CD4-positive, alpha-beta T cell treated with Interleukin-17A for 4 hours (primary cell): ENCODE results near the gene NUBP1.
"Not testable (repeated sequence)": the region's sequence is repeated elsewhere in the genome, so short reads cannot be mapped to it uniquely, and the experiment has no call there.

Source experiments
- DNase-seq: peaks from one replicate; pipeline ENCODE4 v3.0.0-alpha.2; 2020; ENCODE audit warnings: mixed read lengths

The NUBP1 gene

GRCh38 chr16:10752843-10753523 lies 9.3 kb downstream of the NUBP1 start:
- DNase-seq: no peak

GRCh38 chr16:10753670-10754069 lies 10.0 kb downstream of the NUBP1 start:
- no peak for DNase-seq

DNA sequence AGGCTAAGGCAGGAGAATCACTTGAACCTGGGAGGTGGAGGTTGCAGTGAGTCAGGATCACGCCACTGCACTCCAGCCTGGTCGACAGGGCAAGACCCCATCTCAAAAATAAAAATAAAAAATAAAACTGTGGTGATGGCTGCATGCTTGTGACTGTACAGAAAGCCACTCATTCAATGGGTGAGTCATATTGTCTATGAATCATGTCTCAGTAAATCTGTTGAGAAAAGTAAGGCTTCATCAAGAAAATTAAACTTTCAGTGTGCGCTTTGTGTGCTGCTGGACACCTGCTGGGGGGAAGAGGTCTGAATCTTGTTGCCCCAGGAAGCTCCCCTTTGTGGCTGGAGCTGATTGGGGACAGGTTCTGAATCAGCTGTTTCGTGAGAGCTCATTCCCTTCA lies 11.3 kb downstream of the NUBP1 start:
- no peak for DNase-seq

DNA sequence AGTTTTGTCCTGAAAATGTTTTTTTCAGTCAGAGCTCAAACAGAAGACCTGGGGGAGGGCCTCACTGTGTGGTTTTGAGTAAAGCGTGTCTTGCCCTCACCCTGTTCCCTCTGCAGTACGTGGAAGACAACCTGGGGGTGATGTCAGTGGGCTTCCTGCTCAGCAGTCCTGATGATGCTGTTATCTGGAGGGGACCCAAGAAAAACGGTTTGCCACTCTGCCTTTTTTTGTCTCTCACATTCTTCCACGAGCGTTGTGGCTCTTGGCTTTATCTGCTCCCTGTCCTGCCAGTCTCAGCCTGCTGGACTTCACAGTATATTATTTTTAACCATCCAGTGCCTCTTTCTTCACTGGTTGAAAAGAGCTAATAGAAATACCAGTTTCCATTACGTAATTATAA lies 12.9 kb downstream of the NUBP1 start:
- DNase-seq: no peak

DNA sequence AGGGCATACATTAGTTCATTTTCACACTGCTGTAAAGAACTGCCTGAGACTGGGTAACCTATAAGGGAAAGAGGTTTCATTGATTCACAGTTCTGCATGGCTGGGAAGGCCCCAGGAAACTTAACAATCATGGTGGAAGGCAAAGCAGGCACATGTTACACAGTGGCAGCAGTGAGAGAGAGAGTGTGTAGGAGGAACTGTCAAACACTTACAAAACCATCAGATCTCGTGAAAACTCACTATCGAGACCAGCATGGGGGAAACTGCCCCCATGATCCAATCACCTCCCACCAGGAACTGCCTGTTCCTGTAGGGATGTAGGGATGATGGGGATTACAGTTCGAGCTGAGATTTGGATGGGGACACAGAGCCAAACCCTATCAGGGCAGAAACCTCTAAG lies 17.2 kb downstream of the NUBP1 start:
- DNase-seq: no peak

GRCh38 chr16:10761373-10761772 lies 17.7 kb downstream of the NUBP1 start:
- no peak for DNase-seq

- no peak for DNase-seq
Measured at GRCh38 chr16:10762336-10763016, 18.8 kb downstream of the NUBP1 start.

DNA sequence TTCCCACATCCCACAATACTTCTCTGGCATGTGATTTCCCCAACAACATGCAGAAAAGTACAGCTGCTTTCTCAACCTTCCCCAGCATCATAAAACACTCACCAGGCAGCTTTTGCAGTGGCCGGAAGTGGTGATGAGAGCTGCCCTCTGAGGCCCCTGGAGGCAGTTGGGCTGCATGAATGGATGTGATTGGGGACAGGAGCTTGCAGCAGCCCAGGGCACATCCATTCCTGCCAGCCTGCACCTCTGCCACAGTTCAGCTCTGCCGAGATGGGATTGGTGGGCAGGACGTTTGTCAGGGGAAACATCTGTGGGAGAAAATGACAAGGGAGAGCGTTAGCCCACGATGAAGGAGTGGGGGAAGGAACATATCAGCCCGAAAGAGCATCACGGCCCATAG lies 19.8 kb downstream of the NUBP1 start:
- DNase-seq: no peak

DNA sequence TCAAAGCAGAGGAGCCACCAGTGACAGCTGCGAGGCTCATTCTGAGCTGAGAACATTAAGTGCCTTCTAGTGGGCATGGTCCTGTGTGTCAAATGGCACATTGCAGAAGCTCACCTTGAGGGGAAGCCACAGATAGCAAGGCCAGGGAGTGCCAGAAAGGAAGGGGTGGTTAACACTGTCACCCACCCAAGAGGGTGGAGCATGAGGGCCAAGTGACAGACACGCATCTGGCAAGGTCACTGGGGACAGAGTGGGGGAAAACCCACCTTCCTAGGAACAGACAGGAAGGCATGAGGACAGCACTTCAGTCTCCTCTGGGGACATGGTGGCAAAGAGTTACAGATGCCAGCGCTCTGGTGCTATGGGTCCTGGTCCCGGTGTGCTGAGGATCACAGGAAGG lies 22.1 kb downstream of the NUBP1 start:
- no peak for DNase-seq

GRCh38 chr16:10767127-10767526 lies 23.5 kb downstream of the NUBP1 start:
- DNase-seq: no peak

DNA sequence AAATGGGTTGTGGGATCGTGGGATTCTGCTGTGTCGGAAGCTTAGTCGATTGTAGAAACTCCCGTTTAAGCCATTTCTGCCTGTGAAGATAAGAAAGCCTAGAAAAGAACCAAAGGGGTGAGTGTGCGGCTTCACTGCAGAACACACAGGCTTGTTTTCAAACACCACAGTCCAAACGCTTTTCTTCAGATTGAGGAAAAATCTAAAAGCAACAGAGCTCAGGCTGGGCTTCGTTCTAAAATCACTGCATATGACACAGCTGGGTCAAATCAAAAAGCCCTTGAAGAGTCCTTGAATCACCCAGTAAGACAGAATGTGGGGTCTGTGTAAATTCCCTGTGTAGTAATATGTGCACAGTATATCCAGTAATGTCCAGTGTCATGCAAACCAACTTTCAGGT lies 25.7 kb downstream of the NUBP1 start:
- DNase-seq: no peak

DNA sequence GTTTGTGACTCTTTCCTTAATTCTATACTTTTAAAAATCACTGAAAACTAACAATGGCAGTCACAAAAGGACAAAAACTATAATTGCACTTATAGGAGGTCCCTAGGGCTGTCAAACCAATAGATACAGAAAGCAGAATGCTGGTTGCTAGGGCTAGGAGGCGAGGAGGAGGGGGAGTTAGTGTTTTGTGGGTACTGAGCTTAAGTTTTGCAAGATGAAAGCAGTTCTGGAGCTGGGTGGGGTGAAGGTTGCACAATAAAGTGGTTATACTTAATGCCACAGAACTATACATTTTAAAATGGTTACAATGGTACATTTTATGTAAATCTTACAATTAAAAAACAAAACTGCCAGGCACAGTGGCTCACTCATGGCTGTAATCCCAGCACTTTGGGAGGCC lies 27.3 kb downstream of the NUBP1 start:
- DNase-seq: no peak

DNA sequence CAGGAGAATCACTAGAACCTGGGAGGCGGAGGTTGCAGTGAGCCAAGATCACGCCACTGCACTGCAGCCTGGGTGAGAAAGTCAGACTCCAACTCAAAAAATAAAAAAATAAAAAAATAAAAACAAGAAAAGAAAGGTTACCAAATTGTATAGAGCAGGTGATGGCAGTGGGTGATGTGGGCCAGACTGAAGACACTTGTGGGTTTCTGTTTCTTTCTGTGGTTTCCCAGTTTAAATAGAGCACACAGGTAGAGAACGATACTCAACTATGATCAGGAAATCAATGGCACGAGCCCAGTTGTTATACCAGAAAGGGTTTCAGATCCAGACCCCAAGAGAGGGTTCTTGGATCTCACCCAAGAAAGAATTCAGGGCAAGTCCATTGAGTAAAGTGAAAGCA lies 32.6 kb downstream of the NUBP1 start:
- DNase-seq: no peak

DNA sequence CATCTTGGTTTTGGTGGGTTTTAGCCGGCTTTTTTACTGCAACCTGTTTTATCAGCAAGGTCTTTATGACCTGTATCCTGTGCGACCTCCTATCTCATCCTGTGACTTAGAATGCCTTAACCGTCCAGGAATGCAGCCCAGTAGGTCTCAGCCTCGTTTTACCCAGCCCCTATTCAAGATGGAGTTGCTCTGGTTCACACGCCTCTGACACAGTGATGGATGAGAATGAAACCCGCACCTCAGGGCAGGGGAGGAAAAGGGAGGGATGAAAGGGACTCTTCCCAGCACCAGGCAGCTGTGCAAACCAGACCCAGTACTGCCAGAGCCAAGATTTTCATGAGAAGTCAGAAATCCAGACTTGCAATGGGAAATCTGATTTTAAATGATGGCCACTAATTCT lies 33.3 kb downstream of the NUBP1 start:
- not testable (repeated sequence) for DNase-seq

DNA sequence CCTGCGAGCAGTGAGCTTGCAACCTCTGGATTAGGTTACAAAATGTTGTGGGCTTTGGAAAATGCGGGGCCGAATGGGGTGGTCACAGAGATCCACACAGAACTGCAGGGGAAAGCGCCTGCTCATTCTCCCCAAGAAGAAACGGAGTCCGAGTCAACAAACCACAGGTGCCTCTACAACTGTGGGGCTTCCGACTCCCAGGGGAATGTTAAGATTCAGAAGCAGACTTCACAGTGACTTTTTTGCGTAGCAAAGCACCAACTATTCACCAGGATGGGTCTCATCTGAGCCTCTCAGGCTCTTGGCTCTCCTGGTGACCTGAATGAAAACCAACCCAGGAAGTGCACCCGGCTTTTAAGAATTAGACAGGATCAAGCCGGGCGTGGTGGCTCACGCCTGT lies 33.7 kb downstream of the NUBP1 start:
- DNase-seq: no peak

GRCh38 chr16:10779908-10780307 lies 36.3 kb downstream of the NUBP1 start:
- not testable (repeated sequence) for DNase-seq

- DNase-seq: no peak
Measured at GRCh38 chr16:10780628-10781027, 37.0 kb downstream of the NUBP1 start.

- DNase-seq: no peak
Measured at GRCh38 chr16:10782628-10783027, 39.0 kb downstream of the NUBP1 start.

- DNase-seq: no peak
Measured at GRCh38 chr16:10787304-10787703, 43.7 kb downstream of the NUBP1 start.

- not testable (repeated sequence) for DNase-seq
Measured at GRCh38 chr16:10788630-10789029, 45.0 kb downstream of the NUBP1 start.

GRCh38 chr16:10791048-10791447 lies 47.4 kb downstream of the NUBP1 start:
- no peak for DNase-seq

DNA sequence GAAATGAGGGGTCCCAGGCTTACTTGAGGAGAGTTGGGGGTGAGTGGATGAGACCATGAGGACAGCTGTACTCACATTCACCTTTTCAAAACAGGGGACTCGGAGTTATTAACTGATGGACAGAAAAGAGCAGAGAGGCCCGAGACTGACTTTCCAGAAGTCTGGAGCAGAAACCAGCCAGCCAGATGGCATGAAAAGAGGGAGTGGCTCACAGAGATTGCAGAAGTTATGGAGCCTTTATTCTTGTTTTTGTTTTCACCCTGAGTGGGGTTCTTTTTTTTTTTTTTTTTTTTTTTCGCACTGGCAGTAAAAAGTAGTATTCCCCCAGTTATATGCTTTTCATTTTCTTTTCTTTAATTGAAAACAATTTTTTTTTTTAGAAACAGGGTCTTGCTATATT lies 56.1 kb downstream of the NUBP1 start:
- DNase-seq: no peak

DNA sequence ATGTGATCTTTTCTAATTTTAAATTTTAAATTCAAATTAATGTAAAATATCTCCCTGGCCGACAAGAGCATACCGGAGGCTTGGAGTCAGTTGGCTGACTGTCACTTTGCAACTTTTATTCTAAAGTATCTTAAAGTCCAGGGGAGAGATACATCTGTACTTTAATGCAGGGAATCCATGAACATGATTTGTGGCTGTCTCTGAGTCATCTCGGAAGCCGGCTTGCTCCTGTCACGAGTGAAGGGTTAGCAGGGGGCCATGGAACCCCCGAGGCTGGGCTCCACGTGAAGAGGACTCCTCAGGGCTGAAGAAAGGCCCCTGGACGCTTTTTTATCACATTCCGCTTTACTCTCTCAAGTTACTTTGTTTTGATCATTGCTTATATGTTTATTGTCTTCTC lies 61.7 kb downstream of the NUBP1 start:
- DNase-seq: no peak

DNA sequence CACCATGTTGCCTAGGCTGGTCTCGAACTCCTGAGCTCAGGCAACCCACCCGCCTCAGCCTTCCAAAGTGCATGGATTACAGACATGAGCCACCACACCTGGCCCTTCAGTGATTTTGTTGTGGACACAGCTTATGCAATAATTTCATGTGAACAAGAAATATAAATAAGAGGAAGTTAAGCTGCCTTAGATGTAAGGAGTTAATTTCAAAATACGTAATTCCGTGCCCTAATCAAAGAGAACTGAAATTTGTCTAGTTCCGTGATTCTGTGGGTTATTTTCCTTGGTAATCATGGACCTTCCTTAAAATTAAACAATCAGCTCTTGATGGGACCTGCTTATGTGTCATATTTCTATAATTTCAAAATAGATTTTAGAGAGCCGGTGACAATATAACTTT lies 63.1 kb downstream of the NUBP1 start:
- no peak for DNase-seq

GRCh38 chr16:10808218-10808617 lies 64.6 kb downstream of the NUBP1 start:
- no peak for DNase-seq
